ENCODE measurements around the gene XIRP2.

- TF ChIP-seq POLR2AphosphoS5 (IDR thresholded peaks at IDR 0.05; ENCODE audit: low read depth, low read length) (no peak), TAF1 (IDR thresholded peaks at IDR 0.05; ENCODE audit: low read depth, low read length) (no peak), SPI1 (IDR thresholded peaks at IDR 0.05; ENCODE audit: low read depth, low read length) (no peak), POLR2A (IDR thresholded peaks at IDR 0.05; ENCODE audit: low read depth, low read length) (no peak)
Observed at GRCh38 chr2:167049659-167050058, 161.4 kb downstream of the XIRP2 start.

Measured in GM12891 (cell line).